DMS 273 (cell line): Measurements from ENCODE around the gene AP3B1.
A peak's percentile ranks its signal among the peaks of the same experiment; 100 is the strongest.

Experiments used
- DNase-seq: peaks from one replicate; lab custom pipeline; 2025; ENCODE audit not compliant: unreplicated experiment; lab: John Stamatoyannopoulos, UW

The AP3B1 gene

DNA sequence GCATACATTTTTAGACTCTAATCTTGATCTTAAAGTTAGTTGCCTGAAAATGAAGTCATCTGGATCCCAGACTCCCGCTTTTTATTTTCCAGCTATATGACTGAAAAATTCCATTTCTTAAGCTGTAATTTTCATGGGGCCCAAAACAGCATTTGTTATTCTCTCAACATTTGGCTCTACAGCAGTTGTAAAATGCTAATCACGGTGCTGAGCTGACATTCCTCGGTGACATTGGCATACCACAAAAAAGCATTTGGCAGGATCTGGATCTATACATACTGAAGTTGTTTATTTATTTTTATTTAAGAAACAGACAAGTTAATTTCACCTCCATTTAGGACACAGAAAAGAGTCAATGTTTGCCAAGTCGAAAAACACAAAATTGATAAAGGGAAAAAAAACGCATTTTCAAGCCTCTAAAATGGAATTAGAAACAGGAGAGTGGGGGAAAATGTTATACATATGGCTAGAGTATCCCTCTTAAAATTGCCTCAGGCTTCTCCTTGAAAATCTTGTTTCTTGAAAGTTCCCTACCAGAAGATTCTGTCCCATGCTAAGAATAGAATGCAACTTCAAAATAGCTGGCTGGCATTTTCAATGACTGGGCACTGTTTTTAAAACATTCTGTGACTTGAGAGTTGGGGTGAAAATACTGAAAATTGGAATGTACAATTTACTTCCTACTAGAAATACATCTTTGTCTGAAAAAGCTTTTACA lies 310.9 kb downstream of the AP3B1 start:
- no peak for DNase-seq

DNA sequence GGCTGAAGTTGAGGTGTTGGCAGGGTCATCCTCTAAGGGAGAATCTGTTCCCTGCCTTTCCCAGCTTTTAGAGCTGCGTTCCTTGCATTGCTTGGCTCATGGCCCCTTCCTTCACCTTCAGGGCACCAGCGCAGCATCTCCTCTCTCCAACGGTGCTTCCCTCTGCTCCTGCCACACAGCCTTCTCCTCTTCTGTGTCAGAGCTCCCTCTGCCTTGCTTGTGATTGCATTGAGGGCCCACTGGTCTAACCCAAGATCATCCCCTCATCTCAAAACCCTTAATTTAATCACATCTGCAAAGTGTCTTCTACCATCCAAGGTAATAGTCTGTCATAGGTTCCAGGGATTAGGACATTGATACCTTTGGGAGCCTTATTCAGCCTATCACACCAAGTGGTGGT lies 312.7 kb downstream of the AP3B1 start:
- DNase-seq: peak; percentile 14

DNA sequence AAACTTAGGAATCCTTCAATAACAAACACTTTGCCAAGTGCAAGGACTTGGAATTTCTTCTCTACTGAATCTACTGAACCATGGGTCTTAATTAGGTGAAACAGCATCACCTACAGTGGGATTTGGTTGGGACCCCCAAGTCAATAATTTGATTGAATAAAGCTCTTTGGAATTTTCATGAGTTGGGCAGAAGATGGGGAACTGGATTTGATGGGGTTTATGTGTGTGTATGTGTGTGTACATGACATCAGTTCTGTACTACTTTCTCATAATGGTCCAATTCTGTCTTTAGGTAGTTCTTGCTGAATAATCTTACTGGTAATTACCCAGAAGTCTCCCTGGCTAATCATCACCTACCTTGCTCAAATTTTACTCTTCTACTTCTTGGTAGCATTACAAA lies 319.9 kb downstream of the AP3B1 start:
- DNase-seq: no peak

DNA sequence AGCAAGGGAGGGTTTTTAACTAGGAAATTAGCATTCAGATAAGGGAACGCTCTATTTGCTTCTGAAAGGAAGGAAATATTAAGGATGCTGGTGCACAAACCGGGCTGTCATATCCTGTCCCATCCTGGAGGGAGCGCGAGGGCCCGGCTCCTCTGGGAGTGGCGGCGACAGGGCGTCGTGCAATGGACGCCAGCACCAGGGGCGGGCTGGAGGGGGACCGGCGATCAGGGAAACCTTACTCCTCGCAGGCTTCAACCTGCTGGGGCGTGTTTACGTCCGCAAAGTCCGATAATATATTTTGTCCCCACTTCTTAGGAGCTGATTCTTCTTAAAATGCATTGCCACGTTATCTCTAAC lies 321.3 kb downstream of the AP3B1 start:
- DNase-seq: no peak

DNA sequence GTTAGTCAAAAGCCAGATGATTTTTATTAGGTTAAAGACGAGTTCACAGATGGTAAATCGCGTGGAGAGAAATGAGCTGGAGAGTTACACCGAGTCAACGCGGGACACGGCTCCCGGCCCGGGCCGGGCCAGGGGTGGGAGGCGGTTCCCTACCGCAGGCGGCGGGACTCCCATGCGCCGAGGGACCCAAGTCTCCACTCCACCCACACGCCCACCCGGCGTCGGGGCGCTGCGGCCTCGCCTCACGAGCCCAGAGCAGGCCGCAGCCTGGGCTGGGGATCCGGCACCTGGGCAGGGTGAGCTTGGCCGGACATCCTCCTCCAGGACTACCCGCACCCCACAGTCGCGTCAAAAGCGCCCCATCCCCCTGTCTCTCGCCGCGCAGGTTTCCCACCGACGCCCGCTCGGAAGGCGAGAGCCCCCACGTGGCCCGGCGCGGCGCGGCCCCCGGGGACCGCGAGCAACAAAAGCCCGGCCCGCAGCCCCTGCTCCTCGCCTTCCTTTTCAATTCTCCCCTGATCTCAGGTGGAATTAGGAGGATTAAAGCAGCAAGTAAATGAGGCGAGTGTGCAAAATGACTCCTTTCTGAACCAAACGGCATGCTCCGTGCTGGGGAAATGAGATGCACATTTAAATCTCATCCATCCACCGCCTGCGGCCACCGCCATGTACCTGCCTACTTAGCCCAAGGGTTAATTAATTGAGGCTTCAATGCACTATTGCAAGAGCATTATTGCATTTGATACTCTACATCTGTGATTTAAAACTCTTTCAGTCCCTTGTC lies 321.8 kb downstream of the AP3B1 start:
- no peak for DNase-seq

GRCh38 chr5:77971776-77972468 lies 322.6 kb downstream of the AP3B1 start:
- no peak for DNase-seq

DNA sequence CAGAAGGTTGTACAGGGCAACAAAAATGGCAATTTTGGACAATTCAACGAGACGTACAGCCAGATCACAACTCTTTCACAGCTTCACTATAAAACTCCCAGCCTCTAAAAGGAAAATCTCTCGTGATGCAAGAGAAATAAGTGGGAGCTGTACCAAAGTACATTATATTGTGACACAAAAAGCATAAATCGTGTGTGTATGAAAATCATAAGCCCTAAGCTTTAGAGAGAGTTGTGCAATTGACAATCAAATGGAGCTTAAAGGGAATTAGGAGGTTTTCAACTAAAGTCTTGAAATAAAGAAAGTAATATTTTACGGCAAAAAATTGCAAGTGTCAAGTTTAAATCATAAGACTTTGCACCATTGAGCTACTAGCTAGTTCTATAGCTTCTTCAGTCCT lies 323.6 kb downstream of the AP3B1 start:
- DNase-seq: no peak

- DNase-seq: no peak
These were observed 330.7 kb downstream of the AP3B1 start for GRCh38 chr5:77963795-77964194.

DNA sequence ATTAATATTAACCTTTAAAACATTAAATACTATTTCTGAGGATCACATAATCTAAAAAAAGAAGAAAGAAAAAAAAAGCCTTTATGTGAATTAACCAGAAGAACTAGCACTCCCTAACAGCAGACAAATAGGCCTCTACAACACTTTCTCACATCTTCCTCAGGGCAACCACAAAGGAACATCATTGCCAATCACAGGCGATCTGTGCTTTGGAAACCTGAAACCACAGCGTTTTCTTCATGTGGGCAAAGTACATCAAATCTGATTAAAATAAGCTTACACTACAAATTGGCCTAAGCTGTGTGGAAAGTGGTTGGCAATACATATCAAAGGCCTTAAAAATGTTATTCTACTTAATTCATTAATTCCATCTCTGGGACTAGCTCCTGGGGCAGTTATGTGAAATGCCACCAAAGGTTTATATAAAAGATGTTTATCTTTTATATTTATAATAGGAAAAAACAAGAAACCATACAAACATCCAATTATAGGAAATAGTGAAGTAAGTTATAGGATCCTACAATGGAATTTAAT lies 333.6 kb downstream of the AP3B1 start:
- DNase-seq: peak; percentile 46

GRCh38 chr5:77960305-77960704 lies 334.2 kb downstream of the AP3B1 start:
- no peak for DNase-seq

GRCh38 chr5:77958642-77959330 lies 335.7 kb downstream of the AP3B1 start:
- no peak for DNase-seq

GRCh38 chr5:77957931-77958521 lies 336.5 kb downstream of the AP3B1 start:
- no peak for DNase-seq

- no peak for DNase-seq
These were observed 337.0 kb downstream of the AP3B1 start for GRCh38 chr5:77957516-77957915.

- no peak for DNase-seq
These were observed 337.4 kb downstream of the AP3B1 start for GRCh38 chr5:77957081-77957480.

DNA sequence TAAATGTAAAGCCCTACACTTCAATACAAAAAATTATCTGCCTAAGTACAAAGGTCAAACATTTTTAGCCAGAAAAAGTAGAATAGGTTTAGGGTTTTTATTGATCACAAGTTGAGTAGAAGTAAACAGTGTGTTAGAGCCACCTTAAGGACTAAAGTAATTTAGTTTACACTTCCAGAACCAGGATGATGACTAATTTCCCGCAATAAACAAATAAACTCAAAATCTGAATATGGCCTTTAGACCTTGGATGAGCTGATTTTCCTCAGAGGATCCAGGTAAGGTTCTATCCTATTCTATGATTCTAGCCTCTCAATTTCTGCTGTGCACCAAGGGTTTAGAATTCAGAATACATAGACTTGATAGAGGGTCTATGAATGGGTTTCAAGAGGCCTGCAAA lies 338.9 kb downstream of the AP3B1 start:
- DNase-seq: no peak

- no peak for DNase-seq
These were observed 341.1 kb downstream of the AP3B1 start for GRCh38 chr5:77953374-77953773.

DNA sequence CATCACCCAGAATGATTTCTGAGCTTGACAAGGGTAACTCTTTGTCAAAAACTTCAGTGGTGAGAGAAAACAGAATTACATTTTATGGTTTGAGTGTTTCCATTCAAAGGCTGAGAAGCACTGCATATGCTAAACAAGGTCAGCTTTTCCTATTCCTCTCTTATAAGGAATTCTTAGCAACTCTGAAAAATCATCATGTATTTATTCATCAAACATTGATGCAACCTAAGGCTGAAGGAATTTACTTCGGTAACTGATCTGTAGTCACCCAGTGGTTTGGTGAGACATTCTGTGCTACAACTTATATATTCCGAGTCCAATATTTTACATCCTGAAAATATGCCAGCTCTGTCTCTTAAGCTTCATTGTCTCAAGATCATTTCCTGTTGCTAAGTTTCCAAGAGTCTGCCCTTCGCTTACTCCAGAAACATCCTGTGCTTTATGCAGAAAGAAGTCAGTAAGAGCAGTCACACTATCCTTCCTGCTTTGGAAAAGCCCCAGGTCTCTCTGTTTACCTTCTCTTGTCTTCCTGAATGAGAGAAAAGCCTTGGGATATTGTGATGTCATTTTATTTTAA lies 341.8 kb downstream of the AP3B1 start:
- no peak for DNase-seq
